GDM1 (cell line): ENCODE results near the gene ESPL1.
"Not testable (repeated sequence)": the region's sequence is repeated elsewhere in the genome, so short reads cannot be mapped to it uniquely, and the experiment has no call there.

ENCODE experiments used
- DNase-seq: peaks from one replicate; lab custom pipeline; 2025; lab: John Stamatoyannopoulos, UW

ESPL1 gene

DNA sequence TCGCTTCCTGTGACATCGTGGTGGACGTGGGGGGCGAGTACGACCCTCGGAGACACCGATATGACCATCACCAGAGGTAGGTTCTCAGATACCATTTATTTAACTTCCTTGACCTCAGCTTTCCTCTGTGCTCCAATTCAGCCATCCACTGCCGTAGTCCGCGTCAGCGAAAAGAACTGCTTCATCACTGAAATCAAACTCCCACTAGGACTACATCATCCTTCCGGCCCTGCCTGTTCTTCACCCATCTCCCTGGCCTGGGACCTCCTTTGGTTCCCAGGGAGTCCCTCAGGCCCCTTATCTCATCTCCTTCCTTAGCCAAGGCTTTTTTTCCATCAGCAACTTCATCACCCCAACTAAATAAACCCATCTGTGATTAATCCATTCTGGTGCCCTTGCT lies 32.1 kb downstream of the ESPL1 start:
- DNase-seq = no peak

DNA sequence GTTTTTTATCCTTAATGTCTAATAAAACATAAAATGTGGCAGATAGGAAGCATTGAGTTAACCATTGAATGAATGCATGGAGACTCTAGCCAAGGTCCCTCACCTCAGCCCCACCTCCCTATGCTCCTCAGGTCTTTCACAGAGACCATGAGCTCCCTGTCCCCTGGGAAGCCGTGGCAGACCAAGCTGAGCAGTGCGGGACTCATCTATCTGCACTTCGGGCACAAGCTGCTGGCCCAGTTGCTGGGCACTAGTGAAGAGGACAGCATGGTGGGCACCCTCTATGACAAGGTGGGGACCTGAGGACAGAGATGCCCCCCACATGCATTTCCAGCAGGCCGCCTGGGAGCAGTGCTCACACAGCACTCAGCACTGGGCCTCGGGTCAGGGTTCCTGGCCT lies 34.8 kb downstream of the ESPL1 start:
- DNase-seq = no peak

DNA sequence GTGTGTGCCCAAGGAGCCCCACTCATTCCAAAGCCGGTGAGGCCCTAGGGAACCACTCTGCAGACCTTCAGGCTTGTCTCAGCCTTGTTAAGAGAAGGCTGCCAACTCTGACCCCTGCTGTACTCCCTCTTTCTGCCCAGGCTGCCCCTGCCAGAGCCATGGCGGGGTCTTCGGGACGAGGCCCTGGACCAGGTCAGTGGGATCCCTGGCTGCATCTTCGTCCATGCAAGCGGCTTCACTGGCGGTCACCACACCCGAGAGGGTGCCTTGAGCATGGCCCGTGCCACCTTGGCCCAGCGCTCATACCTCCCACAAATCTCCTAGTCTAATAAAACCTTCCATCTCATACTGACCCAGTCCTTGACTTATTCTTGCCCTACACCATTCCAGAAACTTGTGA lies 38.7 kb downstream of the ESPL1 start:
- no peak for DNase-seq

DNA sequence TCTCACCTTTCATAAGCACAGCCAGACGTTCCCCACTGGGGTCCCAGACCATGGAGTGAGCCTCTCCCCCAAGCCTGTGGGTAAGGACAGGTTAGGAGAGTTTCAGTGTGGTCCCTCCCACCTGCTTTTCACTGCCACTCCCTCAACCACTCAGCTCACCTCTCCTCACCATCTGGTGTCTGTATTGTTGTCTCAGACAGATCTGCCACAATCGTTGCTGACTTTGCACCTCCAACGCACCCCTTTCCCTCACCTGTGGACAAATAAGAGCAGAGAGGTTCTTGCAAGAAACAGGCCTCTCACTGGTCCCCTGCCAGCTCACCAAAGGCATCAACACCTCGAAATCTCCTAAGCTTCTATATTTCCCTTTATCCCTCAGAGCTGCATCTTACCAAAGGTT lies 40.2 kb downstream of the ESPL1 start:
- no peak for DNase-seq

DNA sequence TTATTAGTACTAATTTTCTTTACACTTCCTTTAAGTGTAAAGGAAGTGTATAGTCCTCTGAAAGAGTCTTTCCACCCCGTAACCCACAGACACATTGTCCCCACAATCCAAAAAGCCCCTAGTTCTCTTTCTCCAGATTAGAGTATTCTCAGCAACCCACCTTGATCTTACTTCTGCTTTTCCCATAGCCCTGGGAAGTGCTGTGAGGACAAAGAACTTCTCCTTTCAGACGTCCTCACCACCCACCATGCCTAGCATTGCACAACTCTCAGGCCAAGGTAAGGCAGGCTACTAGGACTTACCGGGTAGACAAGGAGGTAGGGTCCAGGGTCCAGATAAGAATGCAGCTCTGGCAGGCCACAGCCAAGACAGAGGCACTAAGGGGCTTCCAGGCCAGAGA lies 45.9 kb downstream of the ESPL1 start:
- peak; percentile 31 for DNase-seq

DNA sequence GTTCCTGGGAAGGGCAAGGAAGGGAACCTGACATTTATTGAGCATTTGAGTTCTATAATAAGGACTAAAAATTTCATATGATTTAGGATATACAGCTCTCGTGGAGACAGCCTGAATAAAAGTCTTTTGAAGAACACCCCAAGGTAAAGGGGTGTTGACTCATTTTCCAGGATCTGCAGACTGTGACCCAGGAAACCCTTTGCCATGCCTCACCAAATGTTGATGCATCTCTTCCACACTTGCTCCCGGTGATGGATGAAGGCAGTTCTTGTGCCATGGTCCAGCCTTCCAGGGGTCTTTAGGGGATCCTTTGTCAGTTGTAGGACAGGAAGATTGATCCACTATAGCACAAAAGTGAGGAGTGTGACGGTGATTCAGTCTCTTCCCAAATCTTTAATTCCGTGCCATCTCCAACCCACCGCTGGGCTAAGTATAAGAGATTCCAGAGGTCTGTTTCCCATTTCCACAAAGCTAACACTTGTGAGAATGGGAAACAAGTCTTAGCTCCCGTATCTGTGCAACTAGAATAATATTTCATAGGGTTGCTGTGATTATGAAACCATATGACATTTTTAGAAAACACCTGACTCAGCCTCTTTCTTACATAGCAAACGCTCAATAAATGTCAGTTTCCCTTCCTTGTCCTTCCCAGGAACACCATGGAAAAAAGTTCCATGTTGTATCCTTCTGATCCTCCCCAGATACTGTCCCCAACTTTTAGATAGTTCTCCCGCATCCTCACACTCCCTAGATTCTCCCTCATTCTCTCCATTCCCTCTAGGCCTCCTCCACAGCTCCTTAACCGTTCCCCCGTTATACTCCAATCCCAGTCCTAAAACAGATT lies 52.5 kb downstream of the ESPL1 start:
- DNase-seq = no peak

DNA sequence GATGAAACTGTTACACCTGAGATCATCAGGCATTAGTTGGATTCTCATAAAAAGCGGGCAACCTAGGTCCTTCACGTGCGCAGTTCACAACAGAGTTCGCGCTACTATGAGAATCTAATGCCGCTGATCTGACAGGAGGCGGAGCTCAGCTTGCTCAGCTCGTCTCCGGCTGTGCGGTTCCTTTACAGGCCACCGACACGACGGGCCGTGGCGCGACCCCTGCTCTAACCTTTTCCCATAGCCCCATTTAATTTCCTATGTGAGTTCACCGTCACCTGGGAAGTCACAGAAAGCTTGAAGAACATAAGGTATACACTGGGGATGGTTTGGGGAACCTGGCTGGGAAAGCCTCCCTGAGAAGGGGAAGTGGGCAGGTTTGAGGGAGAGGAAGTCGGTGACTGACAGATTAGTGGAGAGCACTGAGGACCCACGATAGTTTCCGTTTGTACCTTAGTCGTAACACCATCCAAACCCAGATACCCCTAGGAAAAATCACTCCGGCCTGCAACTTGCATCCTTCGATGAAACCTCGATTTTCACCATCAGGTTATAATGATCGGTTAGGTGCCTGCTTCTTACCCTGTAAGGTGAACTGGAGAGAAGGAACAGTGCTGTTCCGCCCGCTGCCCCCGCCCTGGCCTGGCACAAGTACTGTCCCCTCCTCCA lies 56.1 kb downstream of the ESPL1 start:
- peak; percentile 46 for DNase-seq

DNA sequence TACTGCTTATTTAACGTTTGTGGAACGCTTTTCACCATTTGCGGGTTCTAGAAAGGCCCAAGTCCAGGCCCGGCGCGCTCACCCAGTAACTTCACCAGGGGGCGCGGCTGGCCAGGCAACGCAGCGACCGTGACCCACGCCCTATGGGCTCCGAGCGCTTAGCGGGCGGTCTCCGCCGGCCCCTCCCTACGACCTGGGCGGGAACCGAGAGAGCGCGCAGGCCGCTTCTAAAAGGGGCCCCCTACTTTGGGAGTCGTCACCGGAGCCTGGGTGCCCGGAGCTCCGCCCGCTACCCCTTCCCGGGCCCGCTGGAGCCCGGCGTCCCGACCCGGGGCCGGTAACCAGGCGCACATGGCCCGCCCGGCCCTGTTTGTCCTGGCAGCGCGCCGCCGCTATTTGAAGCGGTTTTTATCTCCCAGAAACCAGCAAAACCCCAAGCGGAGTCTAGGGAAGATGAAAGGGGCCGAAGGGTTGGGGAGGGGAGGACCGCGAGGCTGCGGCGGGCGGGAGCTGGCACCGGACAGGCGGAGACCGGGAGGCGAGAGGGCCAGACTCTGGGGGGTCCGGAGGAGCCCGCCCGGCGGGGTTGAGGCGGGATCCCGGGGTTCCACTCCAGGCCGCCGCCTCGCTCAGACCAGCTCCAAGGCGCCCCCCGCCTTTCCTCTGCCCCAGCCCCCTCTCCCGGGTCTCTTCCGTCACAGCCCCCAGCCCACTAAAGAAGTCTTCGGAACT lies 56.8 kb downstream of the ESPL1 start:
- peak; percentile 74 for DNase-seq

DNA sequence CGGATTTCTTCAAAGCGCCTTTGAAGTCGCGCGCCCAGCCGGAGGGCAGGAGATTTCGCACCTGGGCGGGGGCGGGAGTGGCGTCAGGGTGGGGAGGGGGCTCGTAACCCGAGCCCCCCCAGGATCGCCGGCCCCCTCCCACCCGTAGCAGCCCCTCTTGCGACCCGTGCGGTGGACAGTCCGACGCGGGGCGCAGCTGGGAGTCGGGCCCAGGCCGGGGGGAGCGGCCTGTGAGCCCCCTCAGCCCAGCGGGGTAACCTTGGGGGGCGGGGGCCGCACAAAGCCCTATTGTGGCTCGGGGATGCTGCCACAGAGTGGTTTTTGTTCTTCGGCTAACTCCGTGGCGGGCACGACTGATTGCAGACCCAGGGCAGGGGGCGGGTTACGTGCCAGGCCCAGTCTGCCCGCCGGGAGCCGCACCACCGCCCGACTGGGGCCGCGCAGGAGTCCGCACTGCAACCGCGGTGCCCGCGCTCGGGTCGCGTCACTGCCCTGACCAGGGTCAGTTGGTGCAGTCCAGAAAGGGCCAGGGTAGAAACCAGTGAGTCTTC lies 57.5 kb downstream of the ESPL1 start:
- no peak for DNase-seq

DNA sequence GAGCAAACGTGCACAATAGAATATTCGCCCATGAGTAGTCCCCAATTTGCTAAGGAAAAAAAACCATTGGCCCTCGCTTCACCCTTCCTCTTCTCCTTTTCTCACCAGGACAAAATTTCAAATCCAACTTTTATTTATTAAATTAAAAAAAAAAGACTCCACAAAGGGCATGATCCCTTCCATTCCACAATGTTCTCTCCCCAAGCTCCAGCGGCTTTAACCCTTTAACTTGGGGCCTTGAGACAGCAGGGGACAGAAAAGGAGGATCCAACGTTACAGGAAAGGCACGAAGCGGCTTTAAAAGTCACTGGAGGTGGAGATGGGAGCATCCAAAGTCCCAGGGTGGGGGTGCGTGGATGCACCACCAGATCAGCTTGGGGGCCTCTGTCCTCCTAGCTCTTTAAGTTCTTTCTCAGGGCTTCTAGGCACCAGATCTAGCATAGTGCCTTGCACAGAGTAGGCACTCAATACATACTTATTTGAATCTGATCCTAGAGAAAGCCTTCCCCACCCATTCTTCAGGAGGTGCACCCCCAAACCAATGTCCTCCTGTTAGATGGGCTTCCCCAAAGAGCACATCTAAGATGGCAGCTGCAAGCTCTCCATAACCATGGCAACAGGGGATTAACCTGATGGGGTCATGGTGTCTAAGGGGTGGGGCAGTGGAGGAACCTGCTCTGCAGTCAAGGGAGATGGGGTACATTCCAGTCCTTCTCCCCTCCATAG lies 58.5 kb downstream of the ESPL1 start:
- no peak for DNase-seq

DNA sequence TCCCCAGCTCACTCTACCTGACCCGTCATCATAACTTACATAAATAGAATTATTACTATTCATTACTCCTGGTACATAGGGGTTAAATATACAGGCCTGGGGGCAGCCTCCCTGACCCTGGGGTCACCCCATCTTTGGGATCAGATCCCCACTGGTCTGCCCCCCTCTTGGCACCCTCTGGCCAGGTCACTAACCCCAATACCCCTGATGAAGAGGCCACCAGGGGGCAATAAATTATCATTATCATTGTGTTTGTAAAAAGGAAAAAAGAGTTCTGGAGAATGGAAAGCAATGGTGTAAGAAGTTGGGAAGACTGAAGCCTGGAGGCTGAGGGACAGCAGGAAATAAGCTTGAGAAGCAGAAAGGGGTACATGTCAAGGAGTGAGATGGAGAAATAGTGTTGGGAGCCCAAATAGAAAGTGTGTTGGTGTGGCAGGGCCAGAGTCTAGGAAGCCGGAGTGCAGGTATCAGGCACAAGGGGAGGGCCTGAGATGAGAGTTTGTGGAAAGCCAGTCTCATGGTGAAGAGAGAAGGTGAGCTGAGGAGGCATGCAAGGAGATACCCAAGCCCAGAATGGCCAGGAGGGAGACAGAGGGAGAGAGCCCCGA lies 59.4 kb downstream of the ESPL1 start:
- no peak for DNase-seq

DNA sequence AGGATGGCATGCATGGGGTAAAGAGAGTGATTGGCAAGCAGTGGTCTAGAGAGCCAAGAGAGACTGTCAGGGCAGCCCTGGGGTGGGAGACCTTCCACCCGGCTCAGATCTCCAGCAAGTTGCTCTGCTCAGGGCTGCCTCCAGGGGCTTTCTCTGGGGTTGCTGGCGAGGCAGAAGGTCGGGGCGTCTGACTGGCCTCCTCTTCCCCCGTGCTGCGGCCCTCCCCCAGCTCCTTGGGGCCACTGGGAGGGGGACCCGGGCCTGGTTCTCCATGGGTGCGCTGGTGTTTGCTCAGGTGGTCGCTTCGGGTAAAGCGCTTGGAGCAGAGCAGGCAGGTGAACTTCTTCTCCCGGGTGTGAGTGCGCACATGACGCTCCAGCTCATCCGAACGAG lies 59.9 kb downstream of the ESPL1 start:
- DNase-seq = no peak

DNA sequence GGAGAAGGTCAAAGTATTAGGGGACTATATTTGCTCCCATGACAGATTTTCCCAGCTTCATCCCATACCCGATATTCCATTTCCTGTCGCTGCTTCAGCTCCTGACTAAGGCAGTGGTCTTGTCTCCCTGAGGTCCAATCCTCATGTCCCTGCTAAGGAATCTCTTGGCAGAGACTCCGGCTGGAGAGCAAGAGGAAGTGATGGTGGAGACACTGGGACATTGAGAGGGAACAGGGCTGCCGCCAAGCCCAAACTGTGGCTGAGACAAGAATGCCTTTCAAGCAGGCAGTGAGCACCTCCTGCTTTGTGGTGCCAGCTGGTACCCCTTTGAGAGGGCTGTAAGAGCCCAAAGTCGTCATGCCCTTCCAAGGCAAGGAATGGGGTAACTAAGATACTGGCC lies 62.6 kb downstream of the ESPL1 start:
- DNase-seq = no peak

DNA sequence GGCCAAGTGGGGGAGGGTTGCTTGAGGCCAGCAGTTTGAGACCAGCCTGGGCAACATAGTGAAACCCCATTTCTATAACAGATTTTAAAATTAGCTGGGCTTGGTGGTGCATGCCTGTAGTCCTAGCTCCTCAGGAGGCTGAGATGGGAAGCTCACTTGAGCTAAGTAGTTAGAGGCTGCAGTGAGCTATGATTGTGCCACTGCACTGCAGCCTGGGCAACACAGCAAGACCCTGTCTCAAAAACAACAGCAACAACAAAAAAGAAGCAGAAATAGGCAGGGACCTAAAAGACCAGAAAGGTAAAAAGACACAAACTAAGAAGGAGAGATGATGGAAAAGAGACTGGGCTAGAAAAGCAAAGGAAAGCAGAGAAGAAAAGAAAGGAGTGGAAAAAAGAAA lies 64.2 kb downstream of the ESPL1 start:
- not testable (repeated sequence) for DNase-seq

DNA sequence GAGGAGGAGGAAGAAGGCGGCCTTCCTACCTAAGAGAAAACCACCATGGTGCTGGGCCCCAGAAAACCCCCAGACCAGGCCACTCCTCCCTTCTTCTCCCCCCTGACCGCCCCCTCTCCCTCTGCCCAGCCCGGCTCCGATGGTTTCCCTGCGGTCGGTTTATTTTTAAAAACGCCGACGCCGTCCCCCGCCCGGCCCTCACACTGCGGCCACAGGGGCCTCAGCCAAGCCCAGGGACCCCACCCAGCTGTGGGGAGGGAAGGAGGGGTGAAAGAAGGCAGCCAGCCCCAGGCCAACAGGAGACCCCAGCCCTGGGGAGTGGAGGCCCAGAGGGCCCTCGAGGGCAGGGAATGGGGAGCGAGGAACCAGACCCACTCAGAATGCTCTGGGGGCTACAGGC lies 64.6 kb downstream of the ESPL1 start:
- DNase-seq = no peak

DNA sequence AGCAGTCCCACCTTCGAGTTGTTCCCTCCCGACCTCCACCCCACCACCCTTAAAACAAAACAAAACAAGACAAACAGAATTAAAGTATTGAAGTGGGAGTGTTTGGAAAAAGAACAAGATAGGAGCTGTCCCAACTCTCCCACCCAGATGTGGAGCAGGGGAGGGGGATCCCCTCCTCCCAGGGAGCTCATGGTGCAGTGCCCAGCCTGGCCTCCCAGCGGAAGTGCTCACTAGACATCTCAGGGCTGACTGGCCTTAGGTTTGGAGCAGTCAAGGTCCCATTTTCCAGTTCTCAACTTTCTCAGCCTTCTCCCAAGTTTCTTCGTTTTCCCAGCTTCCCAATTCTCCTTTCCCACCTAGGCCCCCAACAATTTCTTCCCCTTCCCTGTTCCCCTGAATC lies 65.2 kb downstream of the ESPL1 start:
- DNase-seq = no peak

DNA sequence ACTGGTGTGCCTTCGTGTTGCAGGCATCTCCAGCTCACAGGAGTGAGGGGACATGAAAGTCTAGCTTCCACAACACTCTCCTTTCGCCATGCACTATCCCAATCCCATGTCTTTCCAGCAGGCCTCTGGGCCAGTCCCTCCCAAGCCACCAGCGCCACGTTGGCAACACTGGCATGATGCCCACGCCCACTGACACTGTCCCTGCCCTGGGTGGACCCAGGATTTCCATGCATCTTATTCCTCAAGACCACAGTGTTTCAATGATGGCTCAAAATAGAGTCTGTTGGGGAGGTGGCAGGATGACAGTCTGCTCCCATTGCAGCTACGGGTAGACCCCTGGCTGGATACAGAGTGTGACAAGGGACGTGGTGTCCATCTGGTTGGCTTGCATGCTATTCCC lies 65.7 kb downstream of the ESPL1 start:
- DNase-seq = no peak

DNA sequence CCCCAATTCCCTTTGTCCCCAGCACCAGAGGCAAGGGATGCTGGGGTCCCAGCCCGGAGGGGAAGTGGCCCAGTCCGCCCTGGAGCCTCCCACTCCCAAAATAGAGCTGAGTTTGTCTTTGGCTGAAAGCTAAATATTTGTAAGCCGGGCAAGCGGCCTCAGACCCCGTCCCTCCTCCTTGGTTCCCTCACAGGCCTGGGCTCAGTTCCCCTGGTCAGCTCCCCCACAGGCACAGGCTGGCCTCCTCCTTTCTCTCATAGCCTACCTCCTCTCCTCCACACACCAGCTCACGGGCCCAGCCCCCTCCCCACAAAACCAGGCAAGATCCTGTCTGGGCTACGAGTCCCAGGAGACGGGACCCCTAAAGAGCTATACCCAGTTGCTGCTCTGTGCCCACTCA lies 66.7 kb downstream of the ESPL1 start:
- no peak for DNase-seq

DNA sequence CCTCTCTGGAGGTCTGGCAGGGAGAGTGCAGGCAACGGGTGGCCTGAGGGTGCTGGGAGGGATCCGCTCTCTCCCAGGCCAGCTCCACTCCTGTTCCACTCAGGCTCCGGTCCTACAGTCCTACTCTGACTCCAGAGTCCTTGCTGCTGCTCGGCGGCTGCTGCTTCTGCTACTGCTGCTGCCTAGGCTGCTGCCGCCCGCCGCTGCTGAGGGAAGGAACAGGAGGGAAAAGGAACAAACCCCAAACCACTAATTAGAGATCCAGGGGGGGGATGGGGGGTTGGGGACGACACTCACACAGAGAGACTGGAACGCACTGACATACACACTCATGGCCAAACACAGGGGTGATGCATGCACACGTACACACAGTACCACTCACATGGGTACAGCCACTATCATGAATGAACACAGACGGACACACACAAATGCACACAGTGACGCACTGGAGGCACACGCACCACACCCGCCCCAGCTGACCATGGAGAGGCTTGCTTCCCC lies 68.1 kb downstream of the ESPL1 start, which contains the start of gene SP7:
Gene SP7 (minus strand): TSS at position 174 of the 501 bp plus-strand sequence. CDS start 708 bp downstream, outside the sequence.
- peak; percentile 68 for DNase-seq

DNA sequence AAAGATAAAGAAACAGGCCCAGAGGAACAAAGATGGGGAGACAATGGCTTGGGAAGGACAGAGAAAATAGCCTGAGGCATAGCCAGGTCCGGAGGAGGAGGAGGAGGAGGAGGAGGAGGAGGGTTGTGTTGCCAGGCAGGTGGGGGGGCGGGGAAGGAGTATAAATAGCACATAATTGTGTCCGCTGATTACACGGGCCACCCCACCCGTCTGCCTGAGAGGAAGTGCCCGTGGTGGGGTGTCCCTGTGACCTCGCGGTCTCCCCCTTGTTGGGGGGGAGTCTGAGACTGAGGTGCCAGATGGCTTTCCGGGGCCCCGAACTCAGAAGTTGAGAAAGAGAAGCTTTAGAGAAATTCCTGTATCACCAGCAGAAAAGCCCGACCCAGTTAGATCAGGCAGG lies 69.9 kb downstream of the ESPL1 start:
- no peak for DNase-seq

DNA sequence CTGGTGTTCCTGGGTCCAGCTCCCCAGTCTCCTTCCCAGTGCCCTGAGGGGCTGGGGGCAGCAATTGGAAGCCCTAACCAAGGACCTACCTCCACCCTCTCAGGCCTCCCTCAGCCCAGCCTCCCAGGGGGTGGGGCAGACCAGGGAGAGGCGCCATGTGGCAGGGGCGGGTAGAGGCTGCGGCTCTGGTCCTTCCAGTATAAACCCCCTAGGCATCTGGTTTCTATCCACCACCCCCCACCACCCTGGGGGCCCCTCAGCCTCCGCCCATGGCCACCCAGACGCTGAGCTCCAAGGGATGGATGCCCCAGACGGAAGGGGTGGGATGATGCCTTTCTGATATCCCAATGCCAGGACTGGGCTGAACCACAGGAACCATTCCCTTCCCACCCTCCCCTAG lies 70.8 kb downstream of the ESPL1 start:
- no peak for DNase-seq
